ENCODE results near the gene RLF.

DNA sequence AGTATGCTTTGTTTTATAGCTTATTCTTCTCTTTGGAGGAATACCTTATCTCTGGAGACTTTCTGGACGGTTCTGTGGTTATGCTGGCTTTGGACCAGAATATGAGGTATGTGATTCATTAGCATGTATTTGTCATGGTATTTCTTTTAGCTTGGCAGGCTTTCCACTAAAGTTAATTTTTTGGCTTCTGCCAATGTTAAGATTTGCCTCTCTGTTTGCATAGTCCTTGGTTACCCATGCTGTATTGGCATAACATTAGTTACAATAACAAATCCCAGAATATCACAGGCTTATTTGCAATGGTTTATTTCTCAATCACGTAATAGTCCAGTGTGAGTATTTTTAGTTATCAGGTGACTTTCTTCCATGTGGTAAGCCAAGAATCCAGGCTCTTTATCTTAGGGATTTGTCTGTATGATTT lies 106.6 kb downstream of the RLF start:
- TF ChIP-seq JUNB (IDR thresholded peaks at IDR 0.05) (no peak), PHF8 (IDR thresholded peaks at IDR 0.05; ENCODE audit: borderline replicate concordance, low read depth) (no peak), POLR2A (IDR thresholded peaks at IDR 0.05; ENCODE audit: low read length) (no peak)
- TF ChIP-seq, protein P1, sequence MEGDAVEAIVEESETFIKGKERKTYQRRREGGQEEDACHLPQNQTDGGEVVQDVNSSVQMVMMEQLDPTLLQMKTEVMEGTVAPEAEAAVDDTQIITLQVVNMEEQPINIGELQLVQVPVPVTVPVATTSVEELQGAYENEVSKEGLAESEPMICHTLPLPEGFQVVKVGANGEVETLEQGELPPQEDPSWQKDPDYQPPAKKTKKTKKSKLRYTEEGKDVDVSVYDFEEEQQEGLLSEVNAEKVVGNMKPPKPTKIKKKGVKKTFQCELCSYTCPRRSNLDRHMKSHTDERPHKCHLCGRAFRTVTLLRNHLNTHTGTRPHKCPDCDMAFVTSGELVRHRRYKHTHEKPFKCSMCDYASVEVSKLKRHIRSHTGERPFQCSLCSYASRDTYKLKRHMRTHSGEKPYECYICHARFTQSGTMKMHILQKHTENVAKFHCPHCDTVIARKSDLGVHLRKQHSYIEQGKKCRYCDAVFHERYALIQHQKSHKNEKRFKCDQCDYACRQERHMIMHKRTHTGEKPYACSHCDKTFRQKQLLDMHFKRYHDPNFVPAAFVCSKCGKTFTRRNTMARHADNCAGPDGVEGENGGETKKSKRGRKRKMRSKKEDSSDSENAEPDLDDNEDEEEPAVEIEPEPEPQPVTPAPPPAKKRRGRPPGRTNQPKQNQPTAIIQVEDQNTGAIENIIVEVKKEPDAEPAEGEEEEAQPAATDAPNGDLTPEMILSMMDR (IDR thresholded peaks at IDR 0.05), result no peak
- TF ChIP-seq, protein P2, sequence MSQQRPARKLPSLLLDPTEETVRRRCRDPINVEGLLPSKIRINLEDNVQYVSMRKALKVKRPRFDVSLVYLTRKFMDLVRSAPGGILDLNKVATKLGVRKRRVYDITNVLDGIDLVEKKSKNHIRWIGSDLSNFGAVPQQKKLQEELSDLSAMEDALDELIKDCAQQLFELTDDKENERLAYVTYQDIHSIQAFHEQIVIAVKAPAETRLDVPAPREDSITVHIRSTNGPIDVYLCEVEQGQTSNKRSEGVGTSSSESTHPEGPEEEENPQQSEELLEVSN (IDR thresholded peaks at IDR 0.05; ENCODE audit: borderline replicate concordance, low read depth), result no peak
